Suprapubic skin (tissue), 3 donors: Measurements from ENCODE around the gene EPHA5.

Source experiments
- CTCF ChIP-seq, 2 donors: fragments of 200-600 bp in 1 of 2; fragments of 450-650 bp in 1 of 2; sonication (generic) in 1 of 2; IDR thresholded peaks; one replicate each; pipeline ENCODE4 v1.5.1; 2016 to 2019; ENCODE audit warnings: antibody characterized with exemption in 2 of 2, mild to moderate bottlenecking in 1 of 2, moderate library complexity in 1 of 2
- POLR2AphosphoS5 ChIP-seq, 3 donors: sonication (generic); formaldehyde crosslinking; IDR thresholded peaks; one replicate each; pipeline ENCODE4 v1.6.1; 2017; ENCODE audit warnings: antibody characterized with exemption in 3 of 3

GRCh38 chr4:65653740-65654361, 16.4 kb downstream of the EPHA5 start:
- no peak for TF ChIP-seq CTCF (IDR thresholded peaks at IDR 0.05)
- no peak for TF ChIP-seq POLR2AphosphoS5 (IDR thresholded peaks at IDR 0.05)
